ENCODE measurements around the gene AUH.
A peak's percentile ranks its signal among the peaks of the same experiment; 100 is the strongest.

Gene AUH

GRCh38 chr9:91182429-91183225 is 179.1 kb downstream of the AUH start:
- TF ChIP-seq YY1 (IDR thresholded peaks at IDR 0.05; ENCODE audit: low read depth) (0 out of 2 replicates have a peak, but pooled peaks have one; percentile 16), ZBTB7A (IDR thresholded peaks at IDR 0.05; ENCODE audit: low read depth) (no peak), FOXM1 (IDR thresholded peaks at IDR 0.05; ENCODE audit: borderline replicate concordance, low read depth) (no peak), REST (IDR thresholded peaks at IDR 0.05; ENCODE audit: low read depth) (no peak), CEBPB (IDR thresholded peaks at IDR 0.05) (peak; percentile 97), RAD21 (IDR thresholded peaks at IDR 0.05; ENCODE audit: low read depth) (peak; percentile 25; the same call in 1 of the 2 replicates), CREB1 (IDR thresholded peaks at IDR 0.05; ENCODE audit: low read depth) (no peak)

DNA sequence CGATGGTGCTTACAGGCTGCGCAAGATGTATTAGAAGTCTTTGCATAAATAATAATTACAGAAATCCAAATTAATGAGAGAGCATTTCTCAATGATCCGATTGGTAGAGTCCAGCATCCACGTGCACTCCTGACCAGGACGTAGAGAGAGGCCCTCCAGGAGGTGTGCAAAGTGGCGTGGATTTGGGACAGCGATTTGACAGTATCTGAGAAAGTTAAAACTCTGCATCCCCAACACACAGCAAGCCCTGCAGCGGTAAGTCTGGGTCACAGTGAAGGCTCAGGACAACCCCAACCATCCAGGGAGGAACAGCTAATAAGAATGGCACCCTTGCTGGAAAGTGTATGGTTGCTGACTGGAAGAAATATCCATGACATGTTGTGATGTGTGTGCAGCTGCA is 180.2 kb downstream of the AUH start:
- TF ChIP-seq TCF12 (IDR thresholded peaks at IDR 0.05; ENCODE audit: low read depth), result no peak
- no peak for TF ChIP-seq RAD21 (IDR thresholded peaks at IDR 0.05; ENCODE audit: low read depth)
- TF ChIP-seq REST (IDR thresholded peaks at IDR 0.05; ENCODE audit: low read depth), result no peak
- no peak for TF ChIP-seq FOXM1 (IDR thresholded peaks at IDR 0.05; ENCODE audit: borderline replicate concordance, low read depth)
- TF ChIP-seq USF1 (IDR thresholded peaks at IDR 0.05), result no peak

DNA sequence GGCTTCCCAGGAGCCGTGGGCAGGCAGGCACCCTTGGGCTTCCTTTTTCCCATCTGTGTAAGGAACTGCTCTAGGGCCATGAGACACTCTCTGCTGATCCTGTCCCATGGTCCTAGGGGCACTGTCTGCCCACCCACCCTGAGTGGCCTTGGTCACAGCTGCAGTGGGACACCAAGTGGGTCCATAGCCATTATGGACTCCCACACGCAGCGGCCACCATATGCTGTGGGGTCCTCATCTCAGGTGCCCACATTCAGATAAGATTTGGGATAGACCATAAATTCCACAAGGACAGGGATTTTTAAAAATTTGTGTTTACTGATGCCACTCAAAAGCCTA is 180.8 kb downstream of the AUH start:
- TF ChIP-seq USF1 (IDR thresholded peaks at IDR 0.05) (no peak), RAD21 (IDR thresholded peaks at IDR 0.05; ENCODE audit: low read depth) (no peak), EGR1 (IDR thresholded peaks at IDR 0.05) (no peak), ZBTB7A (IDR thresholded peaks at IDR 0.05; ENCODE audit: low read depth) (no peak), YY1 (IDR thresholded peaks at IDR 0.05; ENCODE audit: low read depth) (no peak), CEBPB (IDR thresholded peaks at IDR 0.05) (no peak), NFIC (IDR thresholded peaks at IDR 0.05) (no peak), TEAD4 (IDR thresholded peaks at IDR 0.05) (no peak), TAF1 (IDR thresholded peaks at IDR 0.05; ENCODE audit: low read depth) (no peak), REST (IDR thresholded peaks at IDR 0.05; ENCODE audit: low read depth) (no peak), EP300 (IDR thresholded peaks at IDR 0.05; ENCODE audit: borderline replicate concordance) (no peak), FOXM1 (IDR thresholded peaks at IDR 0.05; ENCODE audit: borderline replicate concordance, low read depth) (no peak), CREB1 (IDR thresholded peaks at IDR 0.05; ENCODE audit: low read depth) (no peak), TCF12 (IDR thresholded peaks at IDR 0.05; ENCODE audit: low read depth) (no peak)
- TF ChIP-seq, protein P1, sequence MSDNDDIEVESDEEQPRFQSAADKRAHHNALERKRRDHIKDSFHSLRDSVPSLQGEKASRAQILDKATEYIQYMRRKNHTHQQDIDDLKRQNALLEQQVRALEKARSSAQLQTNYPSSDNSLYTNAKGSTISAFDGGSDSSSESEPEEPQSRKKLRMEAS (IDR thresholded peaks at IDR 0.05), result no peak

GRCh38 chr9:91180240-91180929 is 181.3 kb downstream of the AUH start:
- TF ChIP-seq, protein P1 (IDR thresholded peaks at IDR 0.05), result no peak
- TF ChIP-seq TEAD4 (IDR thresholded peaks at IDR 0.05) (no peak), NFIC (IDR thresholded peaks at IDR 0.05) (no peak), ZBTB7A (IDR thresholded peaks at IDR 0.05; ENCODE audit: low read depth) (no peak), CEBPB (IDR thresholded peaks at IDR 0.05) (no peak), RAD21 (IDR thresholded peaks at IDR 0.05; ENCODE audit: low read depth) (no peak), REST (IDR thresholded peaks at IDR 0.05; ENCODE audit: low read depth) (no peak), EP300 (IDR thresholded peaks at IDR 0.05; ENCODE audit: borderline replicate concordance) (no peak), YY1 (IDR thresholded peaks at IDR 0.05; ENCODE audit: low read depth) (no peak), CREB1 (IDR thresholded peaks at IDR 0.05; ENCODE audit: low read depth) (no peak), EGR1 (IDR thresholded peaks at IDR 0.05) (no peak), USF1 (IDR thresholded peaks at IDR 0.05) (no peak), TCF12 (IDR thresholded peaks at IDR 0.05; ENCODE audit: low read depth) (no peak)

Data from Ishikawa (cell line).